Panc1 (cell line): ENCODE data around the gene DFFB. TPM values are rescaled to one million over a fixed set of nuclear protein-coding genes. Genes with fewer than 3 reads are reported as not detected.

Experiments
- ATAC-seq: fragments of 200-7000 bp; cut with Tn5 transposase; 2 replicates; pipeline ENCODE4 v1.9.1; 2020; ENCODE audit warnings: mild to moderate bottlenecking, moderate library complexity
- Bru-seq: library from RNA; stranded (reverse); fragments of 400-500 nt; gene quantifications from one replicate; lab custom pipeline; 2021; lab: Mats Ljungman, UMichigan
- BruChase-seq, 2 experiments: library from RNA; stranded (reverse); fragments of 400-500 nt; gene quantifications; one replicate each; lab custom pipeline; 2021; lab: Mats Ljungman, UMichigan
- BruUV-seq: library from RNA; stranded (reverse); fragments of 400-500 nt; replicated peaks from 2 replicates; lab custom pipeline; 2021; lab: Mats Ljungman, UMichigan
- CTCF ChIA-PET: fragments of 300-600 bp; sonication (Branson Sonifier 250); formaldehyde crosslinking; loops from one replicate; lab custom pipeline; 2022; ENCODE audit warnings: antibody characterized with exemption; lab: Charles Lee
- POLR2A ChIA-PET: fragments of 300-600 bp; sonication (Branson Sonifier 250); formaldehyde crosslinking; loops from one replicate; lab custom pipeline; 2022; ENCODE audit warnings: antibody characterized with exemption; lab: Charles Lee
- DNase-seq: peaks from one replicate; pipeline ENCODE4 v3.0.0-alpha.2; 2010; ENCODE audit warnings: low read depth, low spot score
- H3K27ac ChIP-seq: 2 replicates; pipeline ENCODE4 v1.5.1; 2011; ENCODE audit warnings: mild to moderate bottlenecking, low read length, inconsistent platforms
- H3K27me3 ChIP-seq: fragments of 200-500 bp; sonication (Bioruptor generic); 2 replicates; pipeline ENCODE4 v1.6.0; 2014; ENCODE audit warnings: low read length, inconsistent platforms; ENCODE audit not compliant: control insufficient read depth, insufficient read depth
- H3K36me3 ChIP-seq: fragments of 200-500 bp; sonication (Bioruptor generic); 2 replicates; pipeline ENCODE4 v1.5.1; 2014; ENCODE audit warnings: inconsistent platforms, mild to moderate bottlenecking, low read length, moderate library complexity; ENCODE audit not compliant: control insufficient read depth, insufficient read depth
- H3K4me1 ChIP-seq: 2 replicates; pipeline ENCODE4 v1.5.1; 2011; ENCODE audit warnings: inconsistent platforms, mild to moderate bottlenecking, low read length, moderate library complexity; ENCODE audit not compliant: control insufficient read depth, insufficient read depth
- H3K4me3 ChIP-seq, 2 experiments: 2 replicates each; pipeline ENCODE4 v1.5.1; 2011 to 2012; ENCODE audit warnings: low read depth in 2 of 2, low read length in 2 of 2, mild to moderate bottlenecking in 2 of 2, inconsistent platforms in 1 of 2, moderate library complexity in 1 of 2
- H3K9me3 ChIP-seq: fragments of 200-500 bp; sonication (Bioruptor generic); 2 replicates; pipeline ENCODE4 v1.5.1; 2014; ENCODE audit warnings: low read depth, mild to moderate bottlenecking, inconsistent platforms, low read length, moderate library complexity; ENCODE audit not compliant: control insufficient read depth, insufficient read depth
- POLR2AphosphoS5 ChIP-seq: IDR thresholded peaks from 2 replicates; pipeline ENCODE4 v1.6.1; 2012; ENCODE audit warnings: mild to moderate bottlenecking, low read depth, low read length, moderate library complexity
- SIN3A ChIP-seq: IDR thresholded peaks from 2 replicates; pipeline ENCODE4 v1.6.1; 2012; ENCODE audit warnings: low read depth, mild to moderate bottlenecking, low read length, moderate library complexity, borderline replicate concordance; ENCODE audit not compliant: insufficient read depth
- TCF7L2 ChIP-seq: IDR thresholded peaks from 2 replicates; pipeline ENCODE4 v1.6.1; 2011; ENCODE audit warnings: mild to moderate bottlenecking, low read depth, low read length, inconsistent platforms
- in situ Hi-C: cut with HindIII; loops from 2 replicates; pipeline ENCODE4 v1.10.0; 2016; ENCODE audit warnings: low sequenced_read_pairs, low pct_unique_long_range_greater_than_20kb
- intact Hi-C: fragments of 100-400 bp; cut with micrococcal nuclease; formaldehyde crosslinking; loops from one replicate; pipeline ENCODE4 v1.10.0; 2022; ENCODE audit not compliant: unreplicated experiment
- long read RNA-seq: library from polyadenylated mRNA; unstranded; transcript quantifications from one replicate; pipeline ENCODE4 v2.0.0, GENCODE V29; 2021; ENCODE audit not compliant: unreplicated experiment
- polyA plus RNA-seq: library from polyadenylated mRNA; unstranded; fragments of >200 nt; gene quantifications from one replicate; pipeline ENCODE4 v1.2.1, GENCODE V29; 2012; ENCODE audit warnings: missing spikeins; ENCODE audit not compliant: insufficient read length
- total RNA-seq: library from RNA; stranded (reverse); gene quantifications from one replicate; pipeline ENCODE4 v1.2.1, GENCODE V29; 2021; ENCODE audit not compliant: unreplicated experiment
- TF ChIP-seq, protein P1 (sequence below), 2 experiments: IDR thresholded peaks; 2 replicates each; pipeline ENCODE4 v1.6.1; 2011 to 2012; ENCODE audit warnings: low read depth in 2 of 2, control low read depth in 1 of 2, low read length in 1 of 2, mild to moderate bottlenecking in 1 of 2, moderate library complexity in 1 of 2; ENCODE audit not compliant: insufficient read depth in 1 of 2
- TF ChIP-seq, protein P2 (sequence below): fragments of 450-650 bp; IDR thresholded peaks from 2 replicates; pipeline ENCODE4 v1.5.1; 2017; ENCODE audit warnings: mild to moderate bottlenecking

The DFFB gene, protein sequence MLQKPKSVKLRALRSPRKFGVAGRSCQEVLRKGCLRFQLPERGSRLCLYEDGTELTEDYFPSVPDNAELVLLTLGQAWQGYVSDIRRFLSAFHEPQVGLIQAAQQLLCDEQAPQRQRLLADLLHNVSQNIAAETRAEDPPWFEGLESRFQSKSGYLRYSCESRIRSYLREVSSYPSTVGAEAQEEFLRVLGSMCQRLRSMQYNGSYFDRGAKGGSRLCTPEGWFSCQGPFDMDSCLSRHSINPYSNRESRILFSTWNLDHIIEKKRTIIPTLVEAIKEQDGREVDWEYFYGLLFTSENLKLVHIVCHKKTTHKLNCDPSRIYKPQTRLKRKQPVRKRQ
- total RNA-seq (3.0 TPM), Bru-seq, nascent RNA (percentile 41 among the genes with signal in this experiment), BruChase-seq, experiment 1, labeled RNA remaining after a 2-hour chase (percentile 55 among the genes with signal in this experiment), BruChase-seq, experiment 2, labeled RNA remaining after a 6-hour chase (percentile 50 among the genes with signal in this experiment)
- 3.0 TPM for polyA plus RNA-seq
- long read RNA-seq, partial matches to known transcripts: 0 of 5 reads
- long read RNA-seq, other reads (novel, unspliced or antisense): 4 of 5 reads

GRCh38 chr1:3856923-3857790 lies at the start of gene DFFB, which contains the start of gene CEP104:
TSS of gene DFFB (plus strand) at chr1:3857476. CDS start at chr1:3857604, 128 bp downstream.
TSS of gene CEP104 (minus strand) at chr1:3857211. CDS start at chr1:3852407, 4,804 bp downstream.
- Histone ChIP-seq H3K27ac (peak within 1 kb of the TSS; percentile 70), H3K9me3 (no peaks in the 10 kb centered on the region), H3K4me3 (peak within 1 kb of the TSS; percentile 65 to 78), H3K27me3 (no peaks in the 10 kb centered on the region), H3K4me1 (peaks cover 12% of the 10 kb centered on the region), H3K36me3 (peaks cover 2% of the 10 kb centered on the region; the same call in 1 of the 2 replicates)
- POLR2A ChIA-PET: no interaction called here
- no TSS peak for BruUV-seq
- in situ Hi-C loops: no loop called here
- CTCF ChIA-PET: interaction anchor here (1.1 kb wide), 1 partner anchor 29 kb away, joined by 3 read pairs; no protein-coding TSS in a partner anchor
- intact Hi-C loops: loop anchor here (1.0 kb wide), 1 partner anchor 43 kb away; the partner anchor contains the start of gene C1orf174
- ATAC-seq: peak; percentile 95
- 0 out of 2 replicates have a peak, but pooled peaks have one; percentile 3 for TF ChIP-seq SIN3A
- TF ChIP-seq POLR2AphosphoS5: peak; percentile 58; the same call in 1 of the 2 replicates
- TF ChIP-seq, protein P1, sequence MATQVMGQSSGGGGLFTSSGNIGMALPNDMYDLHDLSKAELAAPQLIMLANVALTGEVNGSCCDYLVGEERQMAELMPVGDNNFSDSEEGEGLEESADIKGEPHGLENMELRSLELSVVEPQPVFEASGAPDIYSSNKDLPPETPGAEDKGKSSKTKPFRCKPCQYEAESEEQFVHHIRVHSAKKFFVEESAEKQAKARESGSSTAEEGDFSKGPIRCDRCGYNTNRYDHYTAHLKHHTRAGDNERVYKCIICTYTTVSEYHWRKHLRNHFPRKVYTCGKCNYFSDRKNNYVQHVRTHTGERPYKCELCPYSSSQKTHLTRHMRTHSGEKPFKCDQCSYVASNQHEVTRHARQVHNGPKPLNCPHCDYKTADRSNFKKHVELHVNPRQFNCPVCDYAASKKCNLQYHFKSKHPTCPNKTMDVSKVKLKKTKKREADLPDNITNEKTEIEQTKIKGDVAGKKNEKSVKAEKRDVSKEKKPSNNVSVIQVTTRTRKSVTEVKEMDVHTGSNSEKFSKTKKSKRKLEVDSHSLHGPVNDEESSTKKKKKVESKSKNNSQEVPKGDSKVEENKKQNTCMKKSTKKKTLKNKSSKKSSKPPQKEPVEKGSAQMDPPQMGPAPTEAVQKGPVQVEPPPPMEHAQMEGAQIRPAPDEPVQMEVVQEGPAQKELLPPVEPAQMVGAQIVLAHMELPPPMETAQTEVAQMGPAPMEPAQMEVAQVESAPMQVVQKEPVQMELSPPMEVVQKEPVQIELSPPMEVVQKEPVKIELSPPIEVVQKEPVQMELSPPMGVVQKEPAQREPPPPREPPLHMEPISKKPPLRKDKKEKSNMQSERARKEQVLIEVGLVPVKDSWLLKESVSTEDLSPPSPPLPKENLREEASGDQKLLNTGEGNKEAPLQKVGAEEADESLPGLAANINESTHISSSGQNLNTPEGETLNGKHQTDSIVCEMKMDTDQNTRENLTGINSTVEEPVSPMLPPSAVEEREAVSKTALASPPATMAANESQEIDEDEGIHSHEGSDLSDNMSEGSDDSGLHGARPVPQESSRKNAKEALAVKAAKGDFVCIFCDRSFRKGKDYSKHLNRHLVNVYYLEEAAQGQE (IDR thresholded peaks at IDR 0.05; ENCODE audit: insufficient read depth in 1 of 2, low read depth in 2 of 2, low read length in 1 of 2): no peak
- no peak for TF ChIP-seq TCF7L2
- TF ChIP-seq, protein P2, sequence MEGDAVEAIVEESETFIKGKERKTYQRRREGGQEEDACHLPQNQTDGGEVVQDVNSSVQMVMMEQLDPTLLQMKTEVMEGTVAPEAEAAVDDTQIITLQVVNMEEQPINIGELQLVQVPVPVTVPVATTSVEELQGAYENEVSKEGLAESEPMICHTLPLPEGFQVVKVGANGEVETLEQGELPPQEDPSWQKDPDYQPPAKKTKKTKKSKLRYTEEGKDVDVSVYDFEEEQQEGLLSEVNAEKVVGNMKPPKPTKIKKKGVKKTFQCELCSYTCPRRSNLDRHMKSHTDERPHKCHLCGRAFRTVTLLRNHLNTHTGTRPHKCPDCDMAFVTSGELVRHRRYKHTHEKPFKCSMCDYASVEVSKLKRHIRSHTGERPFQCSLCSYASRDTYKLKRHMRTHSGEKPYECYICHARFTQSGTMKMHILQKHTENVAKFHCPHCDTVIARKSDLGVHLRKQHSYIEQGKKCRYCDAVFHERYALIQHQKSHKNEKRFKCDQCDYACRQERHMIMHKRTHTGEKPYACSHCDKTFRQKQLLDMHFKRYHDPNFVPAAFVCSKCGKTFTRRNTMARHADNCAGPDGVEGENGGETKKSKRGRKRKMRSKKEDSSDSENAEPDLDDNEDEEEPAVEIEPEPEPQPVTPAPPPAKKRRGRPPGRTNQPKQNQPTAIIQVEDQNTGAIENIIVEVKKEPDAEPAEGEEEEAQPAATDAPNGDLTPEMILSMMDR: peak; percentile 77
- peak; percentile 89 for DNase-seq

GRCh38 chr1:3807769-3808168 lies 49.5 kb upstream of the DFFB start:
- intact Hi-C loops (no loop called here), in situ Hi-C loops (no loop called here)
- 0 out of 2 replicates have a peak, but pooled peaks cover 4% of the 10 kb centered on the region for H3K4me1 ChIP-seq
- CTCF ChIA-PET: no interaction called here
- TF ChIP-seq TCF7L2: no peak
- TF ChIP-seq, protein P1 (IDR thresholded peaks at IDR 0.05; ENCODE audit: insufficient read depth in 1 of 2, low read depth in 2 of 2, low read length in 1 of 2): no peak
- TF ChIP-seq, protein P2: no peak
- TF ChIP-seq SIN3A: no peak
- TF ChIP-seq POLR2AphosphoS5: no peak
- POLR2A ChIA-PET: no interaction called here
- H3K4me3 ChIP-seq: no peak overlapping the region
- DNase-seq (no peak), ATAC-seq (no peak)
- no peak overlapping the region for H3K27ac ChIP-seq
- H3K27me3 ChIP-seq: no peaks in the 10 kb centered on the region
- BruUV-seq: no TSS peak
- no peaks in the 10 kb centered on the region for H3K36me3 ChIP-seq
- H3K9me3 ChIP-seq: no peaks in the 10 kb centered on the region
